DND-41 (cell line): Measurements from ENCODE around the gene SLC1A4.
A peak's percentile ranks its signal among the peaks of the same experiment; 100 is the strongest.

Source experiments
- ATAC-seq: fragments of 200-7000 bp; cut with Tn5 transposase; 3 replicates; pipeline ENCODE4 v1.9.1; 2021; ENCODE audit warnings: low read depth; ENCODE audit not compliant: insufficient read depth
- DNase-seq: peaks from one replicate; pipeline ENCODE4 v3.0.0-alpha.2; 2020
- H2AFZ ChIP-seq: 2 replicates; pipeline ENCODE4 v1.6.0; 2012; ENCODE audit warnings: low read depth, low read length
- H3K27ac ChIP-seq: 2 replicates; pipeline ENCODE4 v1.5.1; 2012; ENCODE audit warnings: low read length, inconsistent platforms
- H3K27me3 ChIP-seq: fragments of 200-600 bp; sonication (generic); 2 replicates; pipeline ENCODE4 v1.6.0; 2012; ENCODE audit warnings: low read length, mild to moderate bottlenecking, inconsistent platforms; ENCODE audit not compliant: insufficient read depth, poor library complexity
- H3K36me3 ChIP-seq: 2 replicates; pipeline ENCODE4 v1.5.1; 2012; ENCODE audit warnings: low read length, inconsistent platforms; ENCODE audit not compliant: insufficient read depth
- H3K4me1 ChIP-seq: 2 replicates; pipeline ENCODE4 v1.5.1; 2012; ENCODE audit warnings: mild to moderate bottlenecking, low read length; ENCODE audit not compliant: insufficient read depth
- H3K4me2 ChIP-seq: 2 replicates; pipeline ENCODE4 v1.6.0; 2012; ENCODE audit warnings: mild to moderate bottlenecking, moderate library complexity, low read length, inconsistent platforms; ENCODE audit not compliant: insufficient read depth
- H3K4me3 ChIP-seq, 2 experiments: fragments of 200-600 bp in 1 of 2; shearing (Covaris generic) in 1 of 2; 2 replicates each; pipeline ENCODE4 v1.5.1; 2012 to 2016; ENCODE audit warnings: inconsistent platforms in 2 of 2, low read length in 2 of 2, mild to moderate bottlenecking in 2 of 2, low read depth in 1 of 2, moderate library complexity in 1 of 2
- H3K79me2 ChIP-seq: 2 replicates; pipeline ENCODE4 v1.6.0; 2012; ENCODE audit warnings: low read length, inconsistent platforms; ENCODE audit not compliant: insufficient read depth
- H3K9ac ChIP-seq: 2 replicates; pipeline ENCODE4 v1.6.0; 2012; ENCODE audit warnings: low read depth, mild to moderate bottlenecking, inconsistent platforms, low read length, moderate library complexity
- H3K9me3 ChIP-seq: 2 replicates; pipeline ENCODE4 v1.5.1; 2012; ENCODE audit warnings: low read length, moderate library complexity, mild to moderate bottlenecking, inconsistent platforms; ENCODE audit not compliant: insufficient read depth, severe bottlenecking
- H4K20me1 ChIP-seq: 2 replicates; pipeline ENCODE4 v1.6.0; 2012; ENCODE audit warnings: low read length; ENCODE audit not compliant: insufficient read depth
- EZH2 ChIP-seq: IDR thresholded peaks from 3 replicates; pipeline ENCODE4 v1.6.1; 2012; ENCODE audit warnings: borderline replicate concordance, low read depth, mild to moderate bottlenecking, moderate library complexity, low read length, inconsistent platforms; ENCODE audit not compliant: severe bottlenecking
- TF ChIP-seq, protein P1 (sequence below): IDR thresholded peaks from 2 replicates; pipeline ENCODE4 v1.5.1; 2012; ENCODE audit warnings: borderline replicate concordance, low read length, moderate library complexity, mild to moderate bottlenecking; ENCODE audit not compliant: poor library complexity, severe bottlenecking; ENCODE audit errors: extremely low read depth

Gene SLC1A4

DNA sequence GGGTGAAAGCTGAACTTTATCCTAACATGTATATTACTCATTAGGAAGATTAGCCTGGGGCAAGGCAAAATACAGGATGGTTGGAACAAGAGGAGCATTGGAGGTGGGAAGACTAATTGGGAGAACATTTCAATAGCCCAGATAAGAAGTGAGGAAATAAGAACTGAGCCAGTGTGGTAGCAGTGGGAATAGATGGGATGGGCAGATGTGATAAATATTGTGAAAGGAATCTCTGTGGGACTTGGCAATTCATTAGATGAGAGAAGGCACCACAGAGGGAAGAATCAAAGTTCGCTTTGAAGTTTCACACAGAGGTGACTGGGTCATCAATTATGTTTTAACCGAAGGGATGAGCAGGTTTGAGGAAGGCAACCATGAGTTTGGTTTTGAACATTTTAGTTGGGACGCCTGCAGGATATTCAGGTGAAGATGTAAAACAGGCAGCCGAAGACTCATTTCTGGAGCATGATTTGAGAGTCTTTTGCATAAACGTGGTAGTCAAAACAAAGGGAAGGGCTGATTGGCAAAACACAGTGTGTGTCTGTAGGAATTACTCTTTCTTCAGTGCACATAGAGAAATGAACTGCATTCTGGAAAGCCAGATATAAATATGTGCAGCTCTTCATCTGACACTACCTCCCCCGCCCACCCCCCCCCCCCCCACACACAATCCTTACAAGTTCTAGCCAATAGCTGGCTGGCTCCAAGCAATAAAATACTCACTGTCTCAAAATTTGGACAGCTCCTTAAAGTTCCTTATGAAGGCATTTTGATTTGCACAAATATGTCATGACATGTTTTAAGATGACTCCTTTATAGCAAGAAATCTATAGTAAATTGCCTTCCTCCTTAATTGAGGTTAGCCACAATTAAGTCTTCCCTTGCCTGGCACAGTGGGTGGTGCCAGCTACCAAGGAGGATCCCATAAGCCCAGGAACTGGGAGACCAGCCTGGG is 1.9 kb upstream of the SLC1A4 start:
- H3K9ac ChIP-seq, result peak overlapping the region; percentile 95
- peaks cover 15% of the 10 kb centered on the region for H3K36me3 ChIP-seq
- peak overlapping the region; percentile 83 for H3K4me2 ChIP-seq
- peaks cover 45% of the 10 kb centered on the region for H3K4me1 ChIP-seq
- TF ChIP-seq, protein P1, sequence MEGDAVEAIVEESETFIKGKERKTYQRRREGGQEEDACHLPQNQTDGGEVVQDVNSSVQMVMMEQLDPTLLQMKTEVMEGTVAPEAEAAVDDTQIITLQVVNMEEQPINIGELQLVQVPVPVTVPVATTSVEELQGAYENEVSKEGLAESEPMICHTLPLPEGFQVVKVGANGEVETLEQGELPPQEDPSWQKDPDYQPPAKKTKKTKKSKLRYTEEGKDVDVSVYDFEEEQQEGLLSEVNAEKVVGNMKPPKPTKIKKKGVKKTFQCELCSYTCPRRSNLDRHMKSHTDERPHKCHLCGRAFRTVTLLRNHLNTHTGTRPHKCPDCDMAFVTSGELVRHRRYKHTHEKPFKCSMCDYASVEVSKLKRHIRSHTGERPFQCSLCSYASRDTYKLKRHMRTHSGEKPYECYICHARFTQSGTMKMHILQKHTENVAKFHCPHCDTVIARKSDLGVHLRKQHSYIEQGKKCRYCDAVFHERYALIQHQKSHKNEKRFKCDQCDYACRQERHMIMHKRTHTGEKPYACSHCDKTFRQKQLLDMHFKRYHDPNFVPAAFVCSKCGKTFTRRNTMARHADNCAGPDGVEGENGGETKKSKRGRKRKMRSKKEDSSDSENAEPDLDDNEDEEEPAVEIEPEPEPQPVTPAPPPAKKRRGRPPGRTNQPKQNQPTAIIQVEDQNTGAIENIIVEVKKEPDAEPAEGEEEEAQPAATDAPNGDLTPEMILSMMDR, result no peak
- no peak for TF ChIP-seq EZH2
- H3K9me3 ChIP-seq, result no peaks in the 10 kb centered on the region
- H3K4me3 ChIP-seq, result peak overlapping the region; percentile 18 to 82; a peak in 3 of 4 replicates
- peaks cover 28% of the 10 kb centered on the region for H4K20me1 ChIP-seq
- H3K27me3 ChIP-seq, result no peaks in the 10 kb centered on the region
- ATAC-seq (no peak), DNase-seq (peak; percentile 40)
- peak overlapping the region; percentile 98 for H3K27ac ChIP-seq
- no peak overlapping the region for H2AFZ ChIP-seq
- peaks cover 39% of the 10 kb centered on the region for H3K79me2 ChIP-seq

DNA sequence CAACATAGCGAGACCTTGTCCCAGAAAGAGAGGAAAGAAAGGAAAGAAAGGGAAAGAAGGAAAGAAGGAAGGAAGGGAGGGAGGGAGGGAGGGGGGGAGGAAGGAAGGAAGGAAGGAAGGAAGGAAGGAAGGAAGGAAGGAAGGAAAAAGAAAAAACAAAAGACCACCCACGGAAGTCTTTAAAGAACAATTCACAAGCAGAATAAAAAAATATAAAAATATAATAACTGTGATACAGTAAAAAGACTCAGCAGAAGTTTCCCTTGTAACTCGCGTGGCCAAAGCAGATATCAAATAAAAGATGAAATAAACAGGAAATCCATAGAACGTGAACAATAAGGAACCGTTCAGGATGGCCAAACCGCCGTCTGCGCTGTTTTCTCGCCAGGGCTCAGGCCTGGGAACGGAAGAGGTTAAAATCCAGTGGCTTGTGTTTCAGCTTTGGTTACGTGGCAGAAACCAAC is 1.2 kb upstream of the SLC1A4 start:
- Histone ChIP-seq H3K27me3 (no peaks in the 10 kb centered on the region), H3K79me2 (peaks cover 46% of the 10 kb centered on the region), H3K9me3 (no peaks in the 10 kb centered on the region), H2AFZ (0 out of 2 replicates have a peak overlapping the region, but pooled peaks have one; percentile 68), H3K36me3 (peaks cover 22% of the 10 kb centered on the region), H3K4me2 (peak overlapping the region; percentile 83), H3K9ac (peak overlapping the region; percentile 95), H4K20me1 (peaks cover 35% of the 10 kb centered on the region), H3K4me3 (peak overlapping the region; percentile 64 to 82; a peak in 3 of 4 replicates), H3K4me1 (peaks cover 52% of the 10 kb centered on the region), H3K27ac (peak overlapping the region; percentile 98)
- ATAC-seq (no peak), DNase-seq (no peak)
- no peak for TF ChIP-seq EZH2
- TF ChIP-seq, protein P1, result no peak

DNA sequence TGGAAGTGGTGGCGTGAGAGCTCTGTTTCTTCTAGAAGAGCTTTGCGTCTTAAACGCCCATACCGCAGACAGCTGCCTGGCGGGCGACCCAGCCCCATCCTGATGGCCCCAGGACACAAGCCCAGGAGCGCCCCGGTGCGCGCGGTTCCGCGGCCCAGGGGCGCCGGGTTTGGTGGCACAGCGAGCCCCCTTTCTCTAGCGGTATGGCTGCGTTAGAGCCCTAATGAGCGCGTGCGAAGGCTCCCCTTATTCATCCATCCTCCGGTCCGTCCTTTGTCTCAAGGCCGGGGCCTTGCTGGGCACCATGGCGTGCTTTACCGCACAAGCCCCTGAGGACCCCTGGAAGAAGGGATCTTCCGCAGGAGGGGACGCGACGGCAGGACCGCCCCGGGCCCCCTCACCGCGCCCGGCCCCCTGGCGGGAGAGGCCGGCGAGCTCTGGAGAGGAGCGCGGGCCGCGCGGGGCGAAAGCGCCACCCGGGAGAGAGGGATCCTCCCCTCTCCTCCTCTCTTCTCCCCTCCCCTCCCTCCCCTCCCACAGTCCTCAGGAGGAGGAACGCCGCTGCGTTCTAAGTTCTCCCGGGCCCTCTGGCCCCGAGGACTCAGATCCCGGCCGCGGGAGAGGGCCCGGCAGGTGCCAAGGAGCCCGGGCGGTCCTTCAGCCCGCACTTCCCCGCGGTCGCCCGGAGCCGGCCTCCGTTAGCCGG is 626 bp upstream of the SLC1A4 start:
- Histone ChIP-seq H4K20me1 (peaks cover 41% of the 10 kb centered on the region), H3K27ac (peak overlapping the region; percentile 98), H3K79me2 (peaks cover 52% of the 10 kb centered on the region), H3K9ac (peak overlapping the region; percentile 95), H3K4me1 (peaks cover 58% of the 10 kb centered on the region), H3K36me3 (peaks cover 28% of the 10 kb centered on the region), H3K4me2 (peak overlapping the region; percentile 83), H2AFZ (peak overlapping the region; percentile 68), H3K9me3 (no peaks in the 10 kb centered on the region), H3K27me3 (no peaks in the 10 kb centered on the region), H3K4me3 (peak overlapping the region; percentile 64 to 82)
- TF ChIP-seq, protein P1, result peak; percentile 36
- no peak for TF ChIP-seq EZH2
- DNase-seq (peak; percentile 93), ATAC-seq (peak; percentile 62)
